Hepatic stellate cell (primary cell): ENCODE data around the gene FGF21.
"Not testable (repeated sequence)": the region's sequence is repeated elsewhere in the genome, so short reads cannot be mapped to it uniquely, and the experiment has no call there.

ENCODE experiments used
- DNase-seq: peaks from one replicate; pipeline ENCODE4 v3.0.0; 2011; ENCODE audit warnings: low spot score

FGF21 gene, protein sequence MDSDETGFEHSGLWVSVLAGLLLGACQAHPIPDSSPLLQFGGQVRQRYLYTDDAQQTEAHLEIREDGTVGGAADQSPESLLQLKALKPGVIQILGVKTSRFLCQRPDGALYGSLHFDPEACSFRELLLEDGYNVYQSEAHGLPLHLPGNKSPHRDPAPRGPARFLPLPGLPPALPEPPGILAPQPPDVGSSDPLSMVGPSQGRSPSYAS

DNA sequence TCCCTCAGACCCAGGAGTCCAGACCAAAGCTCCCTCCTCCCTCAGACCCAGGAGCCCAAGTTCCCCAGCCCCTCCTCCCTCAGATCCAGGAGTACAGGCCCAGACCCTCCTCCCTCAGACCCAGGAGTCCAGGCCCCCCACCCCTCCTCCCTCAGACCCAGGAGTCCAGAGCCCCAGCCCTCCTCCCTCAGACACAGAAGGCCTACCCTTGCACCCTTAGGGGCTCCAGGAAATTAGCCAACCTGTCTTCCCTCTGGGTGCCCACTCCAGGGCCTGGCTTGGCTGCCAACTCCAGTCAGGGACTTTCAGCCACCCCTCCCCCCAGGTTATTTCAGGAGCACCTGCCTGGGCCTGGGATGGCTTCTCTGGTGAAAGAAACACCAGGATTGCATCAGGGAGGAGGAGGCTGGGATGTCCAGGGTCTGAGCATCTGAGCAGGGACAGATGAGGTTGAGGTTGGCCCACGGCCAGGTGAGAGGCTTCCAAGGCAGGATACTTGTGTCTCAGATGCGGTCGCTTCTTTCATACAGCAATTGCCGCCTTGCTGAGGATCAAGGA, at the start of gene FGF21:
Gene FGF21 (plus strand): TSS at position 441 of the 558 bp plus-strand sequence. CDS start 713 bp downstream, outside the sequence.
- no peak for DNase-seq

DNA sequence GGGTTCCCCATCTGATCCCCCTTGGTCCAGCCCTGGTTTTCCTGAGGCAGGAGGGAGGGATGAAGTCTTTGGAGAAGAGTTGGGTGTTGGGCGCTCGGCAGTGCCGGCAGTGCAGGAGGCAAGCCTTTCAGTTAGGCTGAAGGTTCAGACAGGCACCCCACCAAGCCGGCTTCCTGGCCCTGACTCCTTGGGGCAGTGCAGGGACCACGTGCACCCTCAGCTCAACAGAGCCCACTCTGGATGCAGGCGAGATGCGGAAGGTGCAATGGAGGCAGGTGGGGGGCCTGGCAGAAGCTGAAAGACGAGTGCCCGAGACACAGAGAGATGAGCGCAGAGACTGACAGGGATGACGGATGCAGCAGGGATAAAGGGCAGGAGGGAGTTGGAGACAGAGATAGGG, 46.9 kb upstream of the FGF21 start:
- DNase-seq = no peak

DNA sequence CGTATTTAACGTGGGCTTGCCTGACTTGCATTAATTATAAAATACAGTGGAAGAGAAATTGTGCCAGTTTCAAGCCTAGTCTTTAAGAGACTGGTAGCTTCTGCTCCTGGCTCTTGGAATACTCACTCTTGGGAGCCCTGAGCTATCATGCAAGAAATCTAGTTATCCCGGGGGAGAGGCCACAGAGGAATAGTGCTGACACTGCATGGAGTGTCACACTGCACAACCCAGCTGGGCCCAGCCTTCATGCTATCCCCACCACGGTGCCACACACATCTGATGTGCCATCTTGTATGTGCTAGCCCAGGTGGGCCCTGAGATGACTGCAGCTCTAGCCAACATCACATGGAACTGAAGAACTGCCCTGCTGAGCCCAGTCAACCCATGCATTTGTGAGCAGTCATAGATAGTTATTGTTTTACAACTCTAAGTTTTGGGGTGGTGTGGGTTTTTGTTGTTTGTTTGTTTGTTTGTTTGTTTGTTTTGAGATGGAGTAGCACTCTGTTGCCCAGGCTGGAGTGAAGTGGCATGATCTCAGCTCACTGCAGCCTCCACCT, 44.1 kb upstream of the FGF21 start:
- DNase-seq = no peak

DNA sequence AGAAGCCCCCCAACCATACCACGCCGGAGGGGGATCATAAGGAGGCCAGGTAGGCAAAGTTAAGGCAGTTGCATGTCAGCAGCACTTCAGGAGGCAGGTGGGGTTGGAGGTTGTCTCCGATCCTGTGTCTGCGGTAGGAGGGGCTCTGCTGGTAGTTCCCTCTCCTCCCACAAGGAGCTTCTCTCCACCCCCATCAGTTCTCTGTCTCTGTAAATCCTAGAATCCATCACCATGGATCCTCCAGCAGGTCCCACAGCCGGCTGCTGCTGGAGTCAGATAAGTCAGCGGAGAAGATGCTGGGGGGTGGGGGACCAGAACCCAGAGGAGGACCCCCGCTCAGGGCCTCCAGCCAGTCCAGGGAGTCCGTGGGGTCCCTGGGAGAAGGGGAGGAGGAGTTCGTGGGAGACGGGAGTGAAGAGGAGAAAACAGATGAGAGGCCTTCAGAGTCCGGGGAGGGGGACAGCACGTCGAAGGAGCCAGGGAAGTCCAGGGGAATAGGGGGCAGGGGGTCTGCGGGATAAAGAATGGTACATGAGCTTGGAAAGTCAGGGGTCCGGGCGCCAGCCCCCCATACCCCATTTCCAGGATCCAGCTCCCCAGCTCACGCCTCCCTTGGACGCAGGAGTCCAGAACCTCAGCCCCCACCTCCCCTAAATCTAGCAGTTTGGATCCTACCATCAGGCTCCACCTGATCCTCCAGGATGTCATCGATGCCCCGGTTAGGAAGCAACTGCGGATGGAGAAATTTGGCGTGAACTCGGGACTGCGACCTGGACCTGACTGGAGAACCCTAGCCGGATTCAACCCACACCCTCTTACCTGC, 42.1 kb upstream of the FGF21 start:
- DNase-seq = peak; percentile 63

DNA sequence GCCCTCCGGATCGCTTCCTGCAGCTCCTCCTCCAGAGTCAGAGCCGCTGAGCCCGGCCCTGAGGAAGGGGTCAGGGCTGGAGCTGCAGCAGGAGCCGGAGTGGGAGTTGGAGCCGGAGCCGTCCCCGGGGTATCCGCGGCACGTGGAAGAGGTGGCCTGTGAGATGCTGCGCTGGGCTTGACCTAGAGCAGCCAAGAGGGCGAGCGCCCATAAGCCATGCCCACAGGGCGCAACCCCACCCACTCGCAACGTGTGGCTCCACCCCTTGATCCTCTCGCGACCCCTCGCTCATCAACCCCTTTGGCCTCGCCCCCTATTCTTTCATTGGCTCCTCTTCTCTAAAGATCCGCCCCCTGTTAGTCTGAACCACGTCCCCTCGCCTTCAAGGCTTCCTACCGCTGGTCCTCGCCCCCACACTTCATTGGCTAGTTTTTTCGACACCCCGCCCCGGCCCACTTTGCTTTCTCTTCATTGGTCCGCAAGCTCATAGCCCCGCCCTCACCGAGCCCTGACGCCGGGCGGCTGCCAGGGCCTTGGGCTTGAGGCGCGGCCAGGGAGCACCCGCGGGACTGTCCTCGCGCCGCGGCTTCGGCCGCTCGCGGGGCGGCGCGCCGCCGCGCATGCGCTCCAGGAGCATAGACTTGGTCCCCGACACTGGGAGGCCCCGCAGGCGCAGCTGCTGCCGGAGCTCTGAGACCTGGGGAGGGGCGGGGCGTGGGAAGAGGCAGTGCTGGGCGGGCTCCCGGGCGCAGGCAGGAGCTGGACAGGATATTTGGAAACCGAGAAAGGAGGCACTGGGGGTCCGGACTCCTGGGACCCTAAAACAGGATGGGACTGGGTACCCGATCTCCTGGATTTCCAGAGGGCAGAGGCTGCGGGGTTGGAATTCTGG, 41.2 kb upstream of the FGF21 start:
- DNase-seq = peak; percentile 100

DNA sequence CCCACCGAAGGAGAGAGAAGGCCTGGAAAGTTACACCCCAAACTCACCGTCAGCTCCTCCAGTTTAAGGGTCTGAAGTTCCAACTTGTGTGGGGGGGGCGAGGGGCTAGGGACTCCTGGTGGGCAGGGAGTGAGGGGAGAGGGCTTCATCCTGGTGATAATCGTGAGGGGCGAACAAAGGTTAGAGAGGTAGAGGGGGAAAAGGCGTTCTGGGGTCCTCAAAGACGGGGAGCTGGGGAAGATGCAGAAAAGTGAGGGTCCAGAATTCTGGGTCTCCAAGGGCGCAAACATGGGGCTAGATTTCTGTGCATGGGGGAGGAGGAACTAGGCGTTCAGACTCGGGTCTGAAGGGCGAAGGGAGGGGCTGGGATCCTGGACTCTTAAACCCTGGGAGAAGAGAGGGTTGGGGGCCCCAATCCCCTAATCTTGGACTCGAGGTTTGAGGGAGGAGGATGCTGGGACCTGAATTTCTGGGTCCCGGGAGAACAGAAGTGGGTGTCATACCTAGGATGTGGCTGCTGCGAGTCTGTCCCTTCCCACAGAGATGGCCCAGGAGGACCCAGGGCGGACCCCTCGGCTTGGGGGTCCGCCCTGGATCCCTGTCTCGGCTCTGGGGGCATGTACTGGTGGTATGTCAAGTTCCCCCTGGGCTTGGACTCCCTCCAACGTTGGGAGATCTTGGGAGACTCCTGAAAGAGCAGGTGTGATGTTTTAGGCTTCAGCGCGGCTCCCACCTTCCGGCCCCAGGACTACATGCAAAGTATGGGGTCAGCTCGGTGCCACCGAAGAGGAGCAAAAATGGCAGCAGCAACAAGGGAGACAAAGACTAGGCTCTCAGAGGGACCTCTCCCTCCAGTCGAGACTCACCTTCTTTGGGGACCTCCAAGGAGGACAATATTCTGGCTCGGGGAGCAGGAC, 40.3 kb upstream of the FGF21 start:
- no peak for DNase-seq

DNA sequence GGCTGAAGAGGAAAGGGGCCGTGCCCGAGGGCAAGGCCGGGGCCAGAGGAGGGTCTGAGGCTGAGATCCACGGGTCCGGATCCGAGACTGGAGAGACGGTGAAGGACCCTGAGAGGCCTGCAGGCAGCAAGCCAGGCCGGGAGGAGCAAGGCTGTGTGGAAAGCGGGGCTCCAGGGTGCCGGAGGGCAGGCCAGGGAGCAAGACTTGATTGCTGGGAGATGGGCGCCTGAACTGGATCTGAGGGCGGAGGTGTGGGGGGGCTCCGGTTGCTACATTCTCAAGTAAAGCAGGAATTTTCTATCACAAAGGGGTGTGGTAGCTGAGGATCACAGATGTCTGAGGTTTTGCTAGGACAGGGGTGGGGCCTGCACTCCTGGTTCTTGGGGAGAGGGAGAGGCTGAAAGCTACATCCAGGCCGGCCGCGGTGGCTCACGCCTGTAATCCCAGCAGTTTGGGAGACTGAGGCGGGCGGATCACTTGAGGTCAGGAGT, 39.6 kb upstream of the FGF21 start:
- DNase-seq = no peak

DNA sequence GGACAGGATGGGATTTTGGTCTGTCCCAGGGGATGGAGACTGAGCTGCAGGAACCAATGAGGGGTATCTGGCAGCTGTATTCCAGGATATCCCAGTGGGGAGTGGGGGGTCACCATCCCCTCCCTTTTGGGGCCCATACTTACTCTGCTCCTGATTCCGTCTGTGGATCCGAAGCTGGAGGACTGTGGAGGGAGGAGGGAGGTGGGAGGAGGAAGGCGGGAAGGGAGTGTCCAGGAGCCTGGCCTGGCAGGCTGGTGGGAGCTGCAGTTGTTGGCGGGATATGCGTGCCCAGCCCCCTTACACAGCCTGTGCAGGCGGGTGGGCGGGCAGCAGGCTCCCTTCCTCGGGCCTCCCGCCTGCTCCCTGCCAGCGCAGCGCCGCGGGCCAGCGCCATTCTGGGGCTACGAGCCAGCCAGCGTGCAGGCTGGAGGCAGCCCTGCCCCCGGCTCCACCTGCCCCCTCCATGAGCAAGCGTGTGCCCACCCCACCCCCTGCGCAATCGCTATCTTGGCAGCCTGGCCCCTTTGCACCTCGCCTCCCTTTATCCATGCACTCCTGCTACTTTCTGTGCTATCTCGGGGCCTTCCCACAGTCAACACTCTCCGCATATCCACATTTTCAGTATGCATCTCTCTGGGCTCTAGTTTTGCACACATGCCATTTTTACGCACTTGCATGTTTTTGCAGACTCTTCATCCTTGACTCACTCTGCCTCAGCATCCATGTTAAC, 38.6 kb upstream of the FGF21 start:
- no peak for DNase-seq

DNA sequence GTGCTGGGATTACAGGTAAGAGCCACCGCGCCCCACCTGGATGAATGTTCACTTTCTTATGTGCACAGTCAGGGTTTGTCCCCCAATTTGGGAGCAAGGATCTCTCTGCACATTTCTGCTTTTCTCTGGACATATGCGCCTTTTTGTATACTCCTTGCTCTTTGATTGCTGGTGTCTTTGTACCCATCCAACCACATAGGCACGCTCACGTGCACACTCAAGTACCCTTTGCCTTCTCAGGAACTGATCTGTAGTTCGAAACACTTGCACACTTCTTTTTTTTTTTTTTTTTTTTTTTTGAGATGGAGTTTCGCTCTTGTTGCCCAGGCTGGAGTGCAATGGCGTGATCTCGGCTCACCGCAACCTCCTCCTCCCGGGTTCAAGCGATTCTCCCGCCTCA, 37.2 kb upstream of the FGF21 start:
- not testable (repeated sequence) for DNase-seq

DNA sequence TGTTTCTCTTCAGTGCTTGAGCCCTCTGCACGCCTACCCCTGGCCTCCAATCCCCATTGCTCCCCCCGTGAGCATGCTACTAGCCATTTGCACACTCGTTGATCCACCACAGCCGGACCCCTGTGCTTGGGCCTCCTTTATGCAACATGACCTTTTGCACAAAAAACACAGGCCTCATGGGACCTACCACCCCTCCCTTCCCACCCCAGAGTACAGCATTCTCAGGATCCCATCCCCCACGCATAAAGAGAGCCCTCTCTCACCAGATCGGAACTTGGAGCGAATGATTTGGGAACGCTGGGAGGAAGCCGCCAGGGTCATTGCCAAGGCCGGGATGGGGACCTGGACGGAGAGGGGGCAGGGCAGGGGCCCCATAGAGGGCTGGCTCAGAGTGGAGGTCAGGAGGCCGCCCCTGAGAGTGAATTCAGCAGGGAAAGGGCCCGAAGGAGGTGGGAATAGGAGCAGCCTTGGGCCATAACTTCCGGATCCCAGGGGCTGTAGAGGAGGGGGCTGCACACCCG, 36.6 kb upstream of the FGF21 start:
- DNase-seq = no peak

DNA sequence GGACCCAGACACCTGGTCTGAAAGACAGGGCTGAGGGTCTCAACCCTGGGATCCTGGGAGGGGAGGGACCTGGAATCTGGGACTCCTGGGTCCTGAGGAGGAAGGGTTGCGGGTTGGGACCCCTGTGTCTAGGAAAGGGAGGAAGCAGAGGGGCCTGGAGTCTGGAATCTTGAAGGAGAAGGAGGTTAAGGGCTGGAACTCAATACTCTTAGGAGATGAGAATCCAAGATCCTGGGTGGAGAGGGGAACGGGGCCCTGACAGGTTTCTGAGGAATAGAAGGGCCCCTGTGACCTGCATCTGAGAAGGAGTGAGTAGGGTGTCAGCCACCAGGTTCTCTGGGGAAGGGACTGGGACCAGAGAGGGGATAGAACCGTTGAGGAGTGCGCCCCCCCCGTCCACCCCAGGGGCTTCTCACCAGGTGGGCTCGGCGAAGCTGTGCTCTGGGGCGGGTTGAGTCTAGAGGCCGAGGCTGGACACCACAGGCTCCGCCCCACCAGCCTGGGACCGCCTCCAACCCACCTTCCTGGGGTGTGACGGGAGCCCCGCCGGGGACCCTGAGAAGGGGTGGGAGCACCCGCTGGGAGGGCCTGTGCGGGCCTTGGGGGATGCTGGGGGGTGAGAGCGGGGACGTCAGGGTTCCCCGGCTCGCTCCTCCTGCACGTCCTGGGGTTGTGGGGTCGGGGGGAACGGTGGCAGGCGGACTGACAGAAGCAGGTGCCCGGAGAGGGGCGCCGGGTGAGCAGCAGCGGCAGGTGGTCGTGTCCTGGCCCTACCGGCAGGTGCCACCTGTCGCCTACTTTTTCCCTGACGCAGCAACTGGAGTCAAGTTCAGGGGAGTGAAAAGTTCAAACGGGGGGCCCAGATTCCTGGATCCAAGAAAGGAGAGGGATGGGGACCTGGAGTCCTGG, 35.8 kb upstream of the FGF21 start, which contains the start of gene MAMSTR:
Gene MAMSTR (minus strand): TSS at position 463 of the 909 bp plus-strand sequence. CDS start 694 bp downstream, outside the sequence.
- DNase-seq = no peak

DNA sequence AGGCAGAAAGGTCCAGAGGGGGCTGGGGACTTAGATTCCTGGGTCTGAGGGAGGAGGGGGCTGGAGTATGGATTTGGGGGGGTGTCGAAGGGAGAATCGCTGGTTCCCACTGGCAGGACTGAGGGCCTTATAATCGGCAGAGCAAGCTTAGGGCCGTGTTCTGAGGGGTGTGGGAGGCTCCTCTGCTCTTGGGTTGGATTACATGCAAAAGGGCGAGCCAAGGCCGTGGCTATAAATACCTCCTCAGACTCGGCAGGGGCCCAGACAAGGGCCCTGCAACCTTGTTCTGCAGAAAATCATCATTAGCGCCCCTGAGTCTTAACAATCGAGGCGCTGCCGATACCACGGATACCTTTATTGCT, 35.1 kb upstream of the FGF21 start:
- no peak for DNase-seq

DNA sequence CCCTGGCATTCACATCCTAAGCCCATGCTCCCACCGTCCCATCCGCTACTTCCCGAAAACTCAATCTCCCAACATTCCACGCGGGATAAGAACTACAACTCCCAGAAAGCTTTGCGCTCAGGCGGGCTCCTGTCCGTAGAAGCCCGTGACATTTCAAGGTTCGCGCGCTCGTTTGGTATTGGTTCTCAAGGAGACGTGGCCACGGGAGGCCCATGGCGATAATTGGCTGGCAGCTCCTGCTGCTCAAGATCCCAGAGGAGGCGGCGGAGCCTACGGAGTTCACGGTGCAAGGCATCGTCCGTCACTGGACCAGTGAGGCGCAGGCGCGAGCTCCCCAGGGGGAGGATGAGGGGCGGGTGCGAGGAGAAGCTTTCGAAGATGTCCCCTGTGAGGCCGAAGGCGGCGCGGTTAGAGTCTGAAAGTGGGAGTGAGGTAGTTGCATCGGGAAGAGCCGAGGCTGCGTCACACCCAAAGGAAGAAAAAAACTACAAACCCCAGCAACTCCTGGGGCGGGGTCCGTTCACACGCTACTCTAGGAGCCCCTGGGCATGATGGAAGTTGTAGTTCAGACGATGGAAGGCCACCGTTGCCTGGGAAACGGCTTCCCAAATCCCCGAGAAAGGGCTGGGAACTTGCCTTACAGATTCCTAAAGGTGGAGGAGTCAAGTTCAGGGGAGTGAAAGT, 34.6 kb upstream of the FGF21 start:
- DNase-seq = peak; percentile 100

DNA sequence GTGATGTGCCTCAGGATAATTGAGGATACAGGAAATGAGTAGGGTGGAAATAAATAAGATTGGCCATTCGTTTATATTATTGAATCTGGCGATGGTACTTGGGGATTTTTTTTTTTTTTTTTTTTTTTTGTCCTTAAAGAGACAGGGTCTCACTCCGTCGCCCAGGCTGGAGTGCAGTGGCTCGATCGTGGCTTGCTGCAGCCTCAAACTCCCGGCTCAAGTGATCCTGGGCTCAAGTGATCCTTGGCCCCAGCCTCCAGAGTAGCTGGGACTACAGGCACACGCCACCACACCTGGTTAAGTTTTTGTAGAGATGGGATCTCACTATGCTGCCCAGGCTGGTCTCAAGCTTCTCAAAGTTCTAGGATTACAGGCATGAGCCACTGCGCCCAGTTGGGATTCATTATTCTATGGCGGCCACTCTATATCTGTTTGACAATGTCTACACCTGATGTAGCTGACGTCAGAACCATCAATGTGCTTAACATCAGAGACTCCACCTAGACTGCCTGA, 33.1 kb upstream of the FGF21 start:
- DNase-seq = no peak

DNA sequence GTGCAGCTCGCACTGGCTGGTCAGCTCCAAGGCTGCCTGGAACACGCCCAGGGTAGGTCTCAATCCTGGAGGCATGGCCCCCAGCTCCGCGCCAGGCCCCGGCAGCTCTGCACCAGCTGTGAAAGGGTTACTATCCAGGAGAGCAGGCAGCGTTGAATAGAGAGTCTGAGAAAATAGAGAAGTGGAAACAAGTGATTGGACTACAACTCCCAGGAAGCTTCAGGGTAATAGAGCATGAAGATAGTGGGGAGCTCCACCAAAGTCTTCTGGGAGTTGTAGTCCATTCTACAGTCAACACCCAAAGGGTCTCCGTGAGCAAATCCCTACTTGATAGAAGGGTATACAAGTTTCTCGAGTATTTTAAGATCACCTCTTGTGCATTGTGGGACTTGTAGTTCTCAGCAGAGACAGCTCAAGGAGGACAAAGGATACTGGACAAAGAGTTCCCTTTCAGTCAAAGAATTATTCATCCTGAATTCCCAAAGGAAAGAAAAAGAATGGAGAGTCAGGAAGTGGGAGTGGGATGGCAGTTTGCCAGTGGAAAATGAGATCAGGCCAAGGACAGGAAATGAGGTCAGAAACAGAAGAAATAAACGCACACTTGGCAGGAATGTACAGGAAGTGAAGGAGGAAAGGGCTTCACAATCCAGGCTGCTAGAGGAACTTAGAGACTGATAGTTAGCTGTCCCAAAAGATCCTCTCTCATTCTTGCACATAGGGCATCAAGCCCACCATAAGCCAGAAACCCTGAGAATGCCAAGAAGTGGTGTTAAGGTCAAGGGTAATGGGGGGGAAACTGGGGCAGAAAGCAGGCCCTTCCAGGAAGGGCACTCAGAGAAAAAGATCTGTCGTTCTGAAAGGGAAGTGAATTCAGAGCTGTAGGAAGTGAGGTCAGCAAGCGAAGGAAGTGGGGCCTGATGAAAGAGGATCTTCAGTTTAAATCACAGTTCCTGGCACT, 30.2 kb upstream of the FGF21 start:
- DNase-seq = peak; percentile 91

DNA sequence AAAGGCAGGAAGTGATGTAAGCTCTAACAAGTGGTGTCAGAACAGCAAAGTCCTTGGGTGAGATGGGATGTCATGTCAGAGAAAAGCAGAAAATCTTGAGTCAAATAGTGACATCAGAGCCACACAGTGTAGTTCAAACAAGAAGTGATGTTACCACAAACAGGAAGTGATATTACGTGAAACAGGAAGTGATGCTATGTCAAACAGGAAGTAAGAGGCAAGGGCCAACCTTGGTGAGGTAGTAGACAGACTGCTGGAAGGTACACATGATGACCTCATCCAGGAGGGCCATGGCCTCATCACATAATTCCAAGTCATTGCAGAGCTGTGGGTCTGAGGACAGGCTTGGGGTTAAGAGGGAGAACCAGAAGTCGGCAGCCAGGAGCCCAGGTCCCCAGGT, 28.8 kb upstream of the FGF21 start:
- DNase-seq = no peak
